Endothelial cell of umbilical vein (primary cell): Measurements from ENCODE around the gene MAN2C1. TPM values are rescaled to one million over a fixed set of nuclear protein-coding genes. Genes with fewer than 3 reads are reported as not detected.

Source experiments
- BruUV-seq: library from RNA; stranded (reverse); fragments of 400-500 nt; replicated peaks from 2 replicates; lab custom pipeline; 2021; lab: Mats Ljungman, UMichigan
- CTCF ChIA-PET: fragments of 300-600, 350-600 bp; sonication (Branson Sonifier 250); formaldehyde crosslinking; loops from one replicate; lab custom pipeline; 2021; ENCODE audit warnings: antibody characterized with exemption, inconsistent platforms; lab: Charles Lee
- POLR2A ChIA-PET: fragments of 300-600, 350-600 bp; sonication (Branson Sonifier 250); formaldehyde crosslinking; loops from one replicate; lab custom pipeline; 2021; ENCODE audit warnings: antibody characterized with exemption, inconsistent platforms; lab: Charles Lee
- DNase-seq: peaks from one replicate; pipeline ENCODE4 v3.0.0-alpha.2; 2011; ENCODE audit warnings: low read depth, low spot score
- FAIRE-seq: peaks from 2 replicates; lab custom pipeline; 2011; peaks lifted over from hg19 to GRCh38; lab: Jason Lieb, UNC
- H2AFZ ChIP-seq: 2 replicates; pipeline ENCODE4 v1.6.0; 2012; ENCODE audit warnings: low read depth, low read length, control low read depth, inconsistent platforms
- H3K27ac ChIP-seq: 2 replicates; pipeline ENCODE4 v1.5.1; 2011; ENCODE audit warnings: low read depth, mild to moderate bottlenecking, control low read depth, low read length, moderate library complexity; ENCODE audit not compliant: insufficient read depth
- H3K27me3 ChIP-seq, 2 experiments: 2 replicates each; pipeline versions ENCODE4 v1.6.0 to v1.6.1; 2011; ENCODE audit warnings: low read length in 2 of 2, mixed read lengths in 1 of 2; ENCODE audit not compliant: control insufficient read depth in 2 of 2, insufficient read depth in 2 of 2
- H3K36me3 ChIP-seq, 2 experiments: 2 replicates in 1 of 2; 3 replicates in 1 of 2; pipeline ENCODE4 v1.5.1; 2011; ENCODE audit warnings: low read length in 2 of 2, mild to moderate bottlenecking in 1 of 2, moderate library complexity in 1 of 2; ENCODE audit not compliant: control insufficient read depth in 2 of 2, insufficient read depth in 2 of 2; ENCODE audit errors: extremely low read depth in 1 of 2
- H3K4me1 ChIP-seq: 3 replicates; pipeline ENCODE4 v1.5.1; 2011; ENCODE audit warnings: mild to moderate bottlenecking, low read length; ENCODE audit not compliant: control insufficient read depth, insufficient read depth; ENCODE audit errors: extremely low read depth
- H3K4me2 ChIP-seq: 2 replicates; pipeline ENCODE4 v1.6.1; 2011; ENCODE audit warnings: low read length, control low read depth, mixed read lengths; ENCODE audit not compliant: insufficient read depth
- H3K4me3 ChIP-seq, 3 experiments: fragments of 200-600 bp in 1 of 3; sonication (generic), shearing (Covaris generic) in 1 of 3; replicated peaks in 1 of 3; 2 replicates each; pipeline ENCODE4 v1.5.1; 2011 to 2016; ENCODE audit warnings: control low read depth in 3 of 3, low read length in 3 of 3, mild to moderate bottlenecking in 2 of 3, inconsistent platforms in 1 of 3, low read depth in 1 of 3, moderate library complexity in 1 of 3; ENCODE audit not compliant: insufficient read depth in 1 of 3
- H3K79me2 ChIP-seq: 2 replicates; pipeline ENCODE4 v1.6.0; 2012; ENCODE audit warnings: low read length, inconsistent platforms; ENCODE audit not compliant: control insufficient read depth, insufficient read depth
- H3K9ac ChIP-seq: replicated peaks from 2 replicates; pipeline ENCODE3; 2011; ENCODE audit warnings: low read length, control low read depth; ENCODE audit not compliant: insufficient read depth; ENCODE audit errors: extremely low read depth
- H3K9me1 ChIP-seq: replicated peaks from 3 replicates; pipeline ENCODE4 v1.6.0; 2011; ENCODE audit warnings: mild to moderate bottlenecking, low read length; ENCODE audit not compliant: control insufficient read depth, insufficient read depth; ENCODE audit errors: extremely low read depth
- H3K9me3 ChIP-seq: replicated peaks from 2 replicates; pipeline ENCODE4 v1.5.1; 2012; ENCODE audit warnings: low read length, inconsistent platforms; ENCODE audit not compliant: control insufficient read depth, insufficient read depth
- H4K20me1 ChIP-seq: replicated peaks from 2 replicates; pipeline ENCODE3; 2011; ENCODE audit warnings: mild to moderate bottlenecking, low read length; ENCODE audit not compliant: control insufficient read depth, insufficient read depth; ENCODE audit errors: extremely low read depth
- EZH2 ChIP-seq: IDR thresholded peaks from 2 replicates; pipeline ENCODE4 v1.6.1; 2012; ENCODE audit warnings: borderline replicate concordance, low read depth, mild to moderate bottlenecking, moderate library complexity, low read length, inconsistent platforms; ENCODE audit not compliant: severe bottlenecking
- FOS ChIP-seq: IDR thresholded peaks from 2 replicates; pipeline ENCODE4 v1.6.1; 2011; ENCODE audit warnings: mild to moderate bottlenecking, low read length, moderate library complexity, borderline replicate concordance; ENCODE audit not compliant: insufficient read depth
- GATA2 ChIP-seq: IDR thresholded peaks from 2 replicates; pipeline ENCODE4 v1.7.0; 2011; ENCODE audit warnings: low read depth, mild to moderate bottlenecking, moderate library complexity, mixed read lengths, low read length; ENCODE audit not compliant: insufficient read length, insufficient read depth
- JUN ChIP-seq: IDR thresholded peaks from 2 replicates; pipeline ENCODE4 v1.6.1; 2011; ENCODE audit warnings: borderline replicate concordance, low read depth; ENCODE audit not compliant: insufficient read length, insufficient read depth
- MYC ChIP-seq: IDR thresholded peaks from one replicate; pipeline ENCODE4 v1.6.1; 2011; ENCODE audit warnings: mild to moderate bottlenecking, low read depth, low read length
- POLR2A ChIP-seq: IDR thresholded peaks from 2 replicates; pipeline ENCODE4 v1.6.1; 2012; ENCODE audit warnings: low read depth, mild to moderate bottlenecking, control low read depth, low read length
- POLR2AphosphoS5 ChIP-seq: IDR thresholded peaks from 2 replicates; pipeline ENCODE4 v1.6.1; 2012; ENCODE audit warnings: low read depth, mild to moderate bottlenecking, control low read depth, low read length, moderate library complexity; ENCODE audit not compliant: insufficient read depth
- dilution Hi-C: fragments of 300-500 bp; cut with MboI; formaldehyde crosslinking; loops from one replicate; pipeline ENCODE4 v1.15.0; 2019; ENCODE audit warnings: low sequenced_read_pairs; ENCODE audit not compliant: extremely low pct_ligation_motif_present
- intact Hi-C: fragments of 100-400 bp; cut with micrococcal nuclease; formaldehyde crosslinking; loops from one replicate; pipeline ENCODE4 v1.10.0; 2022
- polyA plus RNA-seq, 4 experiments: library from polyadenylated mRNA; depleted of rRNA in 3 of 4; stranded (reverse) in 3 of 4; unstranded in 1 of 4; fragments of >200 nt; gene quantifications; 2 replicates each; pipeline versions ENCODE4 v1.2.1 to v1.2.3, GENCODE V29; 2011 to 2012; ENCODE audit warnings: missing spikeins in 1 of 4
- total RNA-seq: library from RNA; stranded (reverse); gene quantifications from 2 replicates; pipeline ENCODE4 v1.2.3, GENCODE V29; 2021
- TF ChIP-seq, protein P1 (sequence below), 2 donors: IDR thresholded peaks; 1 replicate in 1 of 2; 2 replicates in 1 of 2; pipeline ENCODE4 v1.5.1; 2011; ENCODE audit warnings: low read length in 2 of 2, mild to moderate bottlenecking in 2 of 2, moderate library complexity in 2 of 2, control low read depth in 1 of 2, inconsistent platforms in 1 of 2, low read depth in 1 of 2; ENCODE audit not compliant: insufficient read depth in 1 of 2; ENCODE audit errors: extremely low read depth in 1 of 2
- TF ChIP-seq, protein P2 (sequence below): IDR thresholded peaks from 2 replicates; pipeline ENCODE4 v1.6.1; 2011; ENCODE audit not compliant: insufficient read depth, insufficient read length

MAN2C1 gene
- total and polyA plus RNA-seq, 2 donors (not counting 3 experiments of a cell fraction or from before 2014, with no cell fraction given) = 198 to 248 TPM

DNA sequence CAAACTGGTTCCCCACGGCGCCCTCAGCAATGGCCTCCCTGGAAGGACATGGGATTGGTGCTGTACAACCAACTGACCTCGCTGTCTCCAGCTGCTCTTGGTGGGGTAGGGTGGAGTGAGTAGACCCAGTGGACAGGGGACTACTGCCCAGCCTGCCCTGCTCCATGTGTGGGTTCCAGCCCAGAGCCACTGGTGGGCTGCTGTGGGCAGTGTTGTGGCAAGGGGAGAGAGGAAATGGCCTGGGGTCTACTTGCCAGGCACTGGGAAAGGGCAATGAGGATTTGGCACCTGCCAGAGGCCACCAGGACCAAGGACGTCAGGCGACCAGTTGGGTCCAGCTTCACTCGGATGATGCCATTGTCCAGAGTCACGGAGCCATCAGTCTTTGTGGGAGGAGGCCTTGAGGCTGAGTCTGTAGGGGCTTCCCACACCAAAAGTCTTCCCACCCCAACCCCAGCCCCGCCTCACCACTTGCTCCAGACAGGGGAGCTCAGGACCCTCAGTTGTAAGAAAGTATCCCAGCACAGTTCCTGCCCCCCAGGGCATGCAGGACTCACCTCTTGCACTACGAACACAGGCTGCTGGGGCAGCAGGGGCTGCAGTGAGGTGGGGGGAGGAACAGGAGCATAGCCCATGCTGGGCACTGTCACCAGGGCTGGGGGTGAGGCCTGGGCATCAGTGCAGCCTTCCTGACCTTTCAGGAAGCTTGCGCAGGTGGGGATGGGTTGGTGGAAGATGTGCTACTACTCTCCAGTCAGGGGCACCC is 9.5 kb downstream of the MAN2C1 start:
- H3K9me1 ChIP-seq = no peaks in the 10 kb centered on the region
- no peak overlapping the region for H3K9ac ChIP-seq
- FAIRE-seq = no peak
- no peaks in the 10 kb centered on the region for H3K4me1 ChIP-seq
- no peak overlapping the region for H3K27ac ChIP-seq
- BruUV-seq = no TSS peak
- DNase-seq = no peak
- no peak overlapping the region for H2AFZ ChIP-seq
- TF ChIP-seq GATA2 (no peak), POLR2A (peak; percentile 17)
- H3K4me2 ChIP-seq = no peak overlapping the region
- CTCF ChIA-PET = interaction anchor here (0.6 to 2.3 kb wide), 2 partner anchors 10 to 1679 kb away, joined by 3 to 9 read pairs; partner anchors contain the start of gene MAN2C1
- H3K79me2 ChIP-seq = no peaks in the 10 kb centered on the region
- POLR2A ChIA-PET = no interaction called here
- H3K9me3 ChIP-seq = no peaks in the 10 kb centered on the region
- dilution Hi-C loops (no loop called here), intact Hi-C loops (no loop called here)
- H4K20me1 ChIP-seq = no peaks in the 10 kb centered on the region
- no peaks in the 10 kb centered on the region for H3K27me3 ChIP-seq
- H3K36me3 ChIP-seq = peaks cover 4 to 50% of the 10 kb centered on the region in 2 experiments
- H3K4me3 ChIP-seq = no peak overlapping the region

DNA sequence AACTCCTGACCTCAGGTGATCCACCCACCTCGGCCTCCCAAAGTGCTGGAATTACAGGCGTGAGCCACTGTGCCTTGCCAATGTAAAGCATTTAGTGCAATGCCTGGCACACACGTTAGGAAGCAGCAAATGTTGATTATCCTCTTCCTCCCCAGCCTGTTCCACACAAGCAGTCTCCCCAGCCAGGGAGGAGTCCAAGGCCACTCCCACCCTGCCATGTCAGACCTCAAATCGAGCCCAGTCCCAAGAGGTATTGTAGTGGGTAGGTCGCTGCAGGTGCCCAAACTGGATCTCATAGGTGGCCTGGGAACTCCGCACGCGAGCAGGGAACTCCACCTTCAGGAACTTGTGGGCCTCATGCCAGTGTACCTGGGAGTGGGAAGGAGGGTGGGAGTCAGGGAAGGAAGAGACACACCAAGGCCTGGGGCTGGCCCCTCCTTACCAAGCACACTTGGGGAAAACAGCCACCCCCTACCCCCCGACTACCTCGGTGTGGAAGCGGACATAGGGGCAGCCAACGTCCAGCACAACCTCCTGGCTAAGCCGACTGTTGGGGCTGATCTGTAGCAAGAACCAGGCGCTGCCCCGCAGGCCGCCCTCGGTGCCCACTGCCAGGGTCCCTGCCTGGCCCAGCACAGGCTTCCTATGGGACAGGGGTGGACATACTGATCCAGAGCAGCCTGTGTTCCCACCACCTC is 10.3 kb downstream of the MAN2C1 start:
- Histone ChIP-seq H2AFZ (no peak overlapping the region), H3K9me3 (no peaks in the 10 kb centered on the region), H3K4me3 (no peak overlapping the region), H3K79me2 (no peaks in the 10 kb centered on the region), H3K27me3 (no peaks in the 10 kb centered on the region), H3K36me3 (peaks cover 4 to 49% of the 10 kb centered on the region in 2 experiments), H3K9me1 (no peaks in the 10 kb centered on the region), H3K27ac (no peak overlapping the region), H3K4me1 (no peaks in the 10 kb centered on the region), H3K9ac (no peak overlapping the region), H3K4me2 (no peak overlapping the region), H4K20me1 (no peaks in the 10 kb centered on the region)
- POLR2A ChIA-PET = no interaction called here
- CTCF ChIA-PET = interaction anchor here (2.3 kb wide), 1 partner anchor 11 kb away, joined by 9 read pairs; the partner anchor contains the start of gene MAN2C1
- TF ChIP-seq MYC = no peak
- no peak for TF ChIP-seq POLR2AphosphoS5
- TF ChIP-seq FOS = no peak
- no peak for TF ChIP-seq JUN
- no peak for TF ChIP-seq GATA2
- TF ChIP-seq, protein P1, sequence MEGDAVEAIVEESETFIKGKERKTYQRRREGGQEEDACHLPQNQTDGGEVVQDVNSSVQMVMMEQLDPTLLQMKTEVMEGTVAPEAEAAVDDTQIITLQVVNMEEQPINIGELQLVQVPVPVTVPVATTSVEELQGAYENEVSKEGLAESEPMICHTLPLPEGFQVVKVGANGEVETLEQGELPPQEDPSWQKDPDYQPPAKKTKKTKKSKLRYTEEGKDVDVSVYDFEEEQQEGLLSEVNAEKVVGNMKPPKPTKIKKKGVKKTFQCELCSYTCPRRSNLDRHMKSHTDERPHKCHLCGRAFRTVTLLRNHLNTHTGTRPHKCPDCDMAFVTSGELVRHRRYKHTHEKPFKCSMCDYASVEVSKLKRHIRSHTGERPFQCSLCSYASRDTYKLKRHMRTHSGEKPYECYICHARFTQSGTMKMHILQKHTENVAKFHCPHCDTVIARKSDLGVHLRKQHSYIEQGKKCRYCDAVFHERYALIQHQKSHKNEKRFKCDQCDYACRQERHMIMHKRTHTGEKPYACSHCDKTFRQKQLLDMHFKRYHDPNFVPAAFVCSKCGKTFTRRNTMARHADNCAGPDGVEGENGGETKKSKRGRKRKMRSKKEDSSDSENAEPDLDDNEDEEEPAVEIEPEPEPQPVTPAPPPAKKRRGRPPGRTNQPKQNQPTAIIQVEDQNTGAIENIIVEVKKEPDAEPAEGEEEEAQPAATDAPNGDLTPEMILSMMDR (IDR thresholded peaks at IDR 0.05; ENCODE audit: extremely low read depth in 1 of 2, insufficient read depth in 1 of 2, low read depth in 1 of 2, low read length in 2 of 2) = no peak
- TF ChIP-seq, protein P2, sequence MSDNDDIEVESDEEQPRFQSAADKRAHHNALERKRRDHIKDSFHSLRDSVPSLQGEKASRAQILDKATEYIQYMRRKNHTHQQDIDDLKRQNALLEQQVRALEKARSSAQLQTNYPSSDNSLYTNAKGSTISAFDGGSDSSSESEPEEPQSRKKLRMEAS = no peak
- no peak for TF ChIP-seq EZH2
- no peak for TF ChIP-seq POLR2A
- intact Hi-C loops (no loop called here), dilution Hi-C loops (no loop called here)
- DNase-seq (no peak), FAIRE-seq (no peak)
- no TSS peak for BruUV-seq
